GM12878 (cell line): ENCODE results near the gene IKZF1. TPM values are rescaled to one million over a fixed set of nuclear protein-coding genes. Genes with fewer than 3 reads are reported as not detected.

Experiments used
- BACH1 ChIP-seq: fragments of 450-650 bp; IDR thresholded peaks from 2 replicates; pipeline ENCODE4 v1.6.1; 2017; ENCODE audit warnings: mild to moderate bottlenecking, borderline replicate concordance
- CBX3 ChIP-seq: fragments of 200-600 bp; sonication (generic); IDR thresholded peaks from 2 replicates; pipeline ENCODE4 v1.6.1; 2016; ENCODE audit warnings: low read depth, borderline replicate concordance
- ETV6 ChIP-seq, 2 experiments: fragments of 450-650 bp in 1 of 2; IDR thresholded peaks in 1 of 2; conservative IDR thresholded peaks in 1 of 2; 2 replicates each; pipeline ENCODE4 v1.6.1; 2014; ENCODE audit warnings: antibody characterized with exemption in 1 of 2, borderline replicate concordance in 1 of 2, low read depth in 1 of 2, mild to moderate bottlenecking in 1 of 2, moderate library complexity in 1 of 2
- GABPA ChIP-seq: IDR thresholded peaks from 2 replicates; pipeline ENCODE4 v1.6.1; 2014; ENCODE audit warnings: antibody characterized with exemption, low read depth, mild to moderate bottlenecking, inconsistent platforms
- GATAD2B ChIP-seq: fragments of 450-650 bp; conservative IDR thresholded peaks from 2 replicates; pipeline ENCODE4 v1.6.1; 2017; ENCODE audit warnings: low read depth, mild to moderate bottlenecking, moderate library complexity
- IKZF2 ChIP-seq, 2 experiments: fragments of 450-650 bp; IDR thresholded peaks; 2 replicates each; pipeline ENCODE4 v1.6.1; 2017; ENCODE audit warnings: mild to moderate bottlenecking in 2 of 2, moderate library complexity in 2 of 2
- IRF4 ChIP-seq: IDR thresholded peaks from 2 replicates; pipeline ENCODE4 v1.6.1; 2011; ENCODE audit warnings: low read depth, low read length
- MEF2A ChIP-seq: IDR thresholded peaks from 2 replicates; pipeline ENCODE4 v1.6.1; 2011; ENCODE audit warnings: low read depth, mild to moderate bottlenecking, low read length, moderate library complexity; ENCODE audit not compliant: insufficient read depth
- MTA2 ChIP-seq: fragments of 450-650 bp; IDR thresholded peaks from 2 replicates; pipeline ENCODE4 v1.6.1; 2016; ENCODE audit warnings: low read depth, mild to moderate bottlenecking, moderate library complexity
- PAX5 ChIP-seq: IDR thresholded peaks from 2 replicates; pipeline ENCODE4 v1.6.1; 2011; ENCODE audit warnings: low read depth, low read length, borderline replicate concordance
- POLR2AphosphoS5 ChIP-seq: IDR thresholded peaks from 2 replicates; pipeline ENCODE4 v1.6.1; 2011; ENCODE audit warnings: mild to moderate bottlenecking, low read length, inconsistent platforms
- RB1 ChIP-seq: fragments of 450-650 bp; formaldehyde crosslinking; IDR thresholded peaks from 2 replicates; pipeline ENCODE4 v1.6.1; 2017; ENCODE audit warnings: mild to moderate bottlenecking, borderline replicate concordance
- SIX5 ChIP-seq: IDR thresholded peaks from 2 replicates; pipeline ENCODE4 v1.6.1; 2011; ENCODE audit warnings: mild to moderate bottlenecking, low read depth, low read length, moderate library complexity; ENCODE audit not compliant: severe bottlenecking
- SPI1 ChIP-seq: IDR thresholded peaks from 2 replicates; pipeline ENCODE4 v1.6.1; 2011; ENCODE audit warnings: low read depth, mild to moderate bottlenecking, low read length, moderate library complexity, borderline replicate concordance; ENCODE audit not compliant: insufficient read depth
- SREBF1 ChIP-seq: IDR thresholded peaks from 2 replicates; pipeline ENCODE4 v1.6.1; 2012; ENCODE audit warnings: mild to moderate bottlenecking, low read length
- SRF ChIP-seq, 2 experiments: IDR thresholded peaks; 2 replicates each; pipeline ENCODE4 v1.6.1; 2011; ENCODE audit warnings: low read depth in 2 of 2, low read length in 2 of 2, mild to moderate bottlenecking in 1 of 2, moderate library complexity in 1 of 2
- TCF12 ChIP-seq: IDR thresholded peaks from 2 replicates; pipeline ENCODE4 v1.6.1; 2011; ENCODE audit warnings: low read depth, mild to moderate bottlenecking, low read length
- ZNF24 ChIP-seq: fragments of 450-650 bp; IDR thresholded peaks from 2 replicates; pipeline ENCODE4 v1.6.1; 2017; ENCODE audit warnings: antibody characterized with exemption, mild to moderate bottlenecking
- ZNF274 ChIP-seq: IDR thresholded peaks from one replicate; pipeline ENCODE4 v1.8.0; 2011; ENCODE audit not compliant: insufficient read length, insufficient read depth
- ZSCAN29 ChIP-seq: fragments of 450-650 bp; IDR thresholded peaks from 2 replicates; pipeline ENCODE4 v1.6.1; 2017; ENCODE audit warnings: mild to moderate bottlenecking, moderate library complexity
- polyA plus RNA-seq, 11 experiments: library from polyadenylated mRNA; depleted of rRNA in 4 of 11; unstranded in 6 of 11; stranded (reverse) in 5 of 11; fragments of >200 nt; fragmentation: Nextera tagmentation in 4 of 11; fragmentation: Illumina TruSeq in 1 of 11; extraction: Ambion mirVana in 4 of 11; extraction: Trizol in 1 of 11; gene quantifications; 1 replicate in 1 of 11; 2 replicates in 10 of 11; pipeline versions ENCODE4 v1.2.1 to v1.2.3, GENCODE V29; 2011 to 2016; ENCODE audit warnings: inconsistent platforms in 2 of 11, missing spikeins in 2 of 11, low read depth in 1 of 11
- total RNA-seq, 4 experiments: library from RNA; depleted of rRNA in 3 of 4; stranded (reverse); fragments of >200 nt in 3 of 4; fragmentation: Illumina TruSeq in 1 of 4; extraction: Trizol in 1 of 4; gene quantifications; 2 replicates each; pipeline versions ENCODE4 v1.2.1 to v1.2.3, GENCODE V29; 2013 to 2021
- TF ChIP-seq, protein P1 (sequence below): IDR thresholded peaks from 2 replicates; pipeline ENCODE4 v1.6.1; 2011; ENCODE audit warnings: low read depth, low read length, improper control_type of control experiment, borderline replicate concordance
- TF ChIP-seq, protein P2 (sequence below): fragments of 450-650 bp; IDR thresholded peaks from 2 replicates; pipeline ENCODE4 v1.6.1; 2016; ENCODE audit warnings: mild to moderate bottlenecking

Gene IKZF1
- total and polyA plus RNA-seq, 10 of the 15 experiments (the other 5 are each of a cell fraction or from before 2014, with no cell fraction given) = 27.2 to 125 (median 71.6) TPM

DNA sequence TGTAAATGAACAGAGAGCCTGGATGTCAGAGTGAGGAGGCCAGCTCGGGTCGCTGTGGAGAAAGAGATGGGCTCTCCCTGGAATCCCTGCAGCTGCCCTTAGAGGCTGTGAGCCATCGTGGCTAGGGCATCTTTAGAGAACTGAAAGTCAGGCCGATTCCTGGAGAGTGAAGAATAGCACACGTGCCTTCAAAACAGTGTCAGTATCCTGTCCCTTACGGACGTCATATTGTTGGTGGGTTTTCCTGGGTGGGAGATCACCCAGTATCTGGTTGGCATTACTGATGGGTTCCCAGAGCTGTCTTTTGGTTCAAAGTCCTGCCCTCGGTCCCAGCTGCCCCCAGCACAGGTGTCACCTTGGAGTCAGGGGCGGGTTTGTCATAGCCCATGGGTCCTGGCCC is 25.3 kb downstream of the IKZF1 start (continued):
- no peak for TF ChIP-seq MEF2A
- TF ChIP-seq PAX5 = no peak
- no peak for TF ChIP-seq CBX3
- 0 out of 2 replicates have a peak, but pooled peaks have one; percentile 56 for TF ChIP-seq IRF4
- no peak for TF ChIP-seq RB1
- peak; percentile 67 to 69; a peak in 2 of 4 replicates for TF ChIP-seq IKZF2 (IDR thresholded peaks at IDR 0.05)
- no peak for TF ChIP-seq ZNF274
- peak; percentile 78; the same call in 1 of the 2 replicates for TF ChIP-seq SPI1
- TF ChIP-seq GABPA = no peak
- peak; percentile 23; the same call in 1 of the 2 replicates for TF ChIP-seq MTA2
- no peak for TF ChIP-seq ZNF24
- TF ChIP-seq, protein P1, sequence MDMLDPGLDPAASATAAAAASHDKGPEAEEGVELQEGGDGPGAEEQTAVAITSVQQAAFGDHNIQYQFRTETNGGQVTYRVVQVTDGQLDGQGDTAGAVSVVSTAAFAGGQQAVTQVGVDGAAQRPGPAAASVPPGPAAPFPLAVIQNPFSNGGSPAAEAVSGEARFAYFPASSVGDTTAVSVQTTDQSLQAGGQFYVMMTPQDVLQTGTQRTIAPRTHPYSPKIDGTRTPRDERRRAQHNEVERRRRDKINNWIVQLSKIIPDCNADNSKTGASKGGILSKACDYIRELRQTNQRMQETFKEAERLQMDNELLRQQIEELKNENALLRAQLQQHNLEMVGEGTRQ = no peak
- no peak for TF ChIP-seq ZSCAN29
- TF ChIP-seq, protein P2, sequence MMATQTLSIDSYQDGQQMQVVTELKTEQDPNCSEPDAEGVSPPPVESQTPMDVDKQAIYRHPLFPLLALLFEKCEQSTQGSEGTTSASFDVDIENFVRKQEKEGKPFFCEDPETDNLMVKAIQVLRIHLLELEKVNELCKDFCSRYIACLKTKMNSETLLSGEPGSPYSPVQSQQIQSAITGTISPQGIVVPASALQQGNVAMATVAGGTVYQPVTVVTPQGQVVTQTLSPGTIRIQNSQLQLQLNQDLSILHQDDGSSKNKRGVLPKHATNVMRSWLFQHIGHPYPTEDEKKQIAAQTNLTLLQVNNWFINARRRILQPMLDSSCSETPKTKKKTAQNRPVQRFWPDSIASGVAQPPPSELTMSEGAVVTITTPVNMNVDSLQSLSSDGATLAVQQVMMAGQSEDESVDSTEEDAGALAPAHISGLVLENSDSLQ = no peak
- TF ChIP-seq SREBF1 = no peak
- no peak for TF ChIP-seq TCF12
- no peak for TF ChIP-seq SRF (IDR thresholded peaks at IDR 0.05; ENCODE audit: low read depth in 2 of 2, low read length in 2 of 2)
- no peak for TF ChIP-seq POLR2AphosphoS5
- TF ChIP-seq BACH1 = no peak
- TF ChIP-seq ETV6 (conservative IDR thresholded peaks at IDR 0.05 in 1 of 2, IDR thresholded peaks at IDR 0.05 in 1 of 2; ENCODE audit: borderline replicate concordance in 1 of 2, low read depth in 1 of 2) = no peak
- no peak for TF ChIP-seq SIX5
- TF ChIP-seq GATAD2B = 0 out of 2 replicates have a peak, but pooled peaks have one; percentile 22
